Ovary (tissue), 9 donors: ENCODE data around the gene SUMF2. TPM values are rescaled to one million over a fixed set of nuclear protein-coding genes. Genes with fewer than 3 reads are reported as not detected.
"Not testable (repeated sequence)": the region's sequence is repeated elsewhere in the genome, so short reads cannot be mapped to it uniquely, and the experiment has no call there.

Experiments
- DNase-seq, 5 donors: peaks; one replicate each; pipeline ENCODE4 v3.0.0-alpha.2; 2019 to 2020
- H3K27ac ChIP-seq, 2 donors: fragments of 200-600 bp; one replicate each; pipeline versions ENCODE4 v1.5.1 to v1.8.0; 2019 to 2022
- H3K27me3 ChIP-seq: fragments of 200-600 bp; one replicate; pipeline ENCODE4 v1.8.0; 2022
- H3K36me3 ChIP-seq: fragments of 200-600 bp; sonication (generic); one replicate; pipeline ENCODE4 v1.5.1; 2019
- H3K4me1 ChIP-seq: one replicate; pipeline ENCODE4 v1.8.1; 2013; ENCODE audit warnings: mild to moderate bottlenecking, moderate library complexity; ENCODE audit not compliant: insufficient read depth
- H3K4me3 ChIP-seq: fragments of 200-600 bp; sonication (generic); one replicate; pipeline ENCODE4 v1.5.1; 2017
- H3K9me3 ChIP-seq, 2 donors: fragments of 200-600 bp in 1 of 2; sonication (generic) in 1 of 2; one replicate each; pipeline versions ENCODE4 v1.5.1 to v1.8.1; 2013 to 2019; ENCODE audit warnings: mild to moderate bottlenecking in 1 of 2, moderate library complexity in 1 of 2
- EP300 ChIP-seq: sonication (generic); formaldehyde crosslinking; IDR thresholded peaks from one replicate; pipeline ENCODE4 v1.6.1; 2017; ENCODE audit warnings: antibody characterized with exemption
- POLR2A ChIP-seq: fragments of 450-650 bp; IDR thresholded peaks from one replicate; pipeline ENCODE4 v1.6.1; 2017; ENCODE audit warnings: antibody characterized with exemption, mild to moderate bottlenecking, moderate library complexity
- WGBS, 3 donors: extraction: QIAGEN DNeasy Blood & Tissue Kit in 1 of 3; methylation state at CpG; one replicate each; pipeline versions ENCODE4 v1.1.5 to v1.1.7; 2013 to 2017; 5-methylcytosine and 5-hydroxymethylcytosine counted together
- intact Hi-C, 4 donors: fragments of 100-400 bp; cut with DNase I; formaldehyde crosslinking; loops; one replicate each; pipeline versions ENCODE4 v1.11.0 to v1.15.1; 2022 to 2023
- polyA plus RNA-seq, 2 donors: library from polyadenylated mRNA; stranded (reverse); fragments of 200-250 nt in 1 of 2; fragments of 350-450 nt in 1 of 2; fragmentation: Illumina TruSeq in 1 of 2; extraction: RNeasy Lipid Tissue Mini Kit (QIAGEN cat#74804) in 1 of 2; gene quantifications; one replicate each; pipeline ENCODE4 v1.2.3, GENCODE V29; 2013 to 2014
- total RNA-seq, 7 donors: library from RNA; depleted of rRNA in 2 of 7; stranded (reverse); fragments of >200 nt in 2 of 7; fragmentation: NEBNext Ultra II Directional in 3 of 7; extraction: Animal tissue kit (Norgen Biotek cat#: 25700) in 3 of 7; gene quantifications; one replicate each; pipeline versions ENCODE4 v1.1.0 to v1.2.4, GENCODE V29; 2016 to 2023
- TF ChIP-seq, protein P1 (sequence below), 3 donors: fragments of 450-650 bp in 2 of 3; fragments of 200-600 bp in 1 of 3; IDR thresholded peaks; one replicate each; pipeline versions ENCODE4 v1.5.1 to v1.8.0; 2016 to 2022; ENCODE audit warnings: antibody characterized with exemption in 3 of 3, mild to moderate bottlenecking in 1 of 3
- donor health status: DM: no; HTN: no; CAD: no; lungs with moderate emphysema.
- donor health status: DM: no; HTN: no; CAD: no.
- donor health status: Bipolar disorder and iron deficiency.
- donor health status: DM: yes; HTN: yes; CAD: no.
- donor health status: DM: no; HTN: no; CAD: no.
- donor health status: DM: yes; HTN: yes; CAD: no.

The SUMF2 gene
- total and polyA plus RNA-seq, 9 donors = 56.3 to 167 (median 105) TPM

GRCh38 chr7:56092789-56093531, 28.9 kb downstream of the SUMF2 start, which contains the start of gene PHKG1:
PHKG1 (minus strand) TSS chr7:56092952; CDS start chr7:56088941, 4,011 bp downstream.
- intact Hi-C loops = no loop called here
- H3K36me3 ChIP-seq = no peaks in the 10 kb centered on the region
- peaks cover 13% of the 10 kb centered on the region for H3K4me1 ChIP-seq
- TF ChIP-seq POLR2A = no peak
- TF ChIP-seq, protein P1, sequence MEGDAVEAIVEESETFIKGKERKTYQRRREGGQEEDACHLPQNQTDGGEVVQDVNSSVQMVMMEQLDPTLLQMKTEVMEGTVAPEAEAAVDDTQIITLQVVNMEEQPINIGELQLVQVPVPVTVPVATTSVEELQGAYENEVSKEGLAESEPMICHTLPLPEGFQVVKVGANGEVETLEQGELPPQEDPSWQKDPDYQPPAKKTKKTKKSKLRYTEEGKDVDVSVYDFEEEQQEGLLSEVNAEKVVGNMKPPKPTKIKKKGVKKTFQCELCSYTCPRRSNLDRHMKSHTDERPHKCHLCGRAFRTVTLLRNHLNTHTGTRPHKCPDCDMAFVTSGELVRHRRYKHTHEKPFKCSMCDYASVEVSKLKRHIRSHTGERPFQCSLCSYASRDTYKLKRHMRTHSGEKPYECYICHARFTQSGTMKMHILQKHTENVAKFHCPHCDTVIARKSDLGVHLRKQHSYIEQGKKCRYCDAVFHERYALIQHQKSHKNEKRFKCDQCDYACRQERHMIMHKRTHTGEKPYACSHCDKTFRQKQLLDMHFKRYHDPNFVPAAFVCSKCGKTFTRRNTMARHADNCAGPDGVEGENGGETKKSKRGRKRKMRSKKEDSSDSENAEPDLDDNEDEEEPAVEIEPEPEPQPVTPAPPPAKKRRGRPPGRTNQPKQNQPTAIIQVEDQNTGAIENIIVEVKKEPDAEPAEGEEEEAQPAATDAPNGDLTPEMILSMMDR (IDR thresholded peaks at IDR 0.05) = peak; percentile 12 to 32 (median 24)
- TF ChIP-seq EP300 = no peak
- WGBS, 3 donors = 14 to 18% (median 17%) methylated on average over 19 of the region's 19 CpGs
- no peaks in the 10 kb centered on the region for H3K27me3 ChIP-seq
- DNase-seq = peak; percentile 79 to 89 (median 85)
- H3K4me3 ChIP-seq = no peak within 1 kb of the TSS
- H3K27ac ChIP-seq = peak within 1 kb of the TSS in 1 of 2 donors; percentile 26
- H3K9me3 ChIP-seq = no peaks in the 10 kb centered on the region

DNA sequence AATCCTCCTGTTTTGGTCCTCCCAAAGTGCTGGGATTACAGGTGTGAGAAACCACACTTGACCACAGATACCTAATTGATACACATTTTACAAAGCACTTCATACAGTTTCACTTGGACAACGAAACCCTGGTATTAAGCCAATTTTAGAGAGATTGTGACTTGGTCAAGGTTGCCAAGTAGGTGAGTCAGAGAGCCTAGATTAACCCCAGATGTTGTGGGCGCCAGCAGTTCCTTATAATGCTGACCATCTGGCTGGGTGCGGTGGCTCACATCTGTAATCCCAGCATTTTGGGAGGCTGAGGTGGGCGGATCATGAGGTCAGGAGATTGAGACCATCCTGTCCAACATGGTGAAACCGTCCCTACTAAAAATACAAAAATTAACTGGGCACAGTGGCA, 33.6 kb downstream of the SUMF2 start:
- peak in 2 of 5 donors; percentile 31 to 38 for DNase-seq
- H3K4me3 ChIP-seq = no peak overlapping the region
- H3K27ac ChIP-seq = no peak overlapping the region
- intact Hi-C loops = no loop called here
- TF ChIP-seq EP300 (no peak), POLR2A (no peak)
- TF ChIP-seq, protein P1 (IDR thresholded peaks at IDR 0.05) = no peak
- no peaks in the 10 kb centered on the region for H3K9me3 ChIP-seq
- H3K36me3 ChIP-seq = no peaks in the 10 kb centered on the region
- no peaks in the 10 kb centered on the region for H3K27me3 ChIP-seq
- peaks cover 9% of the 10 kb centered on the region for H3K4me1 ChIP-seq
- WGBS, 3 donors = 31 to 39% (median 35%) methylated on average over 5 of the region's 5 CpGs

DNA sequence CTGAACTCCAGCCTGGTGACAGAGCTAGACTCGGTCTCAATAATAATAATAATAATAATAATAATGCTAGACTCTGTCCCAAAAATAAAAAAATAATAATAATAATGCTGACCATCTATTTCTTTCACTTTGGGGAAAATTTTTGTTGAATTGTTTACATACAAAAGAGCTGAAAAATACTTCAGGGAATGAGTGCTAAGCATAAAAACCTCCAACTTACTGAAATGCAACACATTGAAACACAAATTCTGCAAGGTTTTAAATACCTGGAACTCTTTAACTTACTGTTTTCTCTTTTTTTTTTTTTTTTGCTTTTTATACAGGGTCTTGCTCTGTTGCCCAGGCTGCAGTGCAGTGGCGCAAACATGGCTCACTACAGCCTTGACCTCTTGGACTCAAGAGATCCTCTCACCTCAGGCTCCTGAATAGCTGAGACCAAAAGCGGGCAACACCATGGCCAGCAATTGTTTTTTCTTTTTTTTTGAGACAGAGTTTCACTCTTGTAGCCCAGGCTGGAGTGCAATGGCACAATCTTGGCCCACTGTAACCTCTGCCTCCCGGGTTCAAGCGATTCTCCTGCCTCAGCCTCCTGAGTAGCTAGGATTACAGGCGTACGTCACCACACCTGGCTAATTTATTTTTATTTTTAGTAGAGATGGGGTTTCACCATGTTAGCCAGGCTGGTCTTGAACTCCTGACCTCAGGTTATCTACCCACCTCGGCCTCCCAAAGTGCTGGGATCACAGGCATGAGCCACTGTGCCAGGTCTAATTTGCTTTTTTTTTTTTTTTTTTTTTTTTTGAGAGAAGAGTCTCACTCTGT, 34.3 kb downstream of the SUMF2 start:
- 84 to 89% (median 86%) methylated on average over 8 of the region's 8 CpGs for WGBS, 3 donors
- H3K9me3 ChIP-seq, DNase-seq, intact Hi-C loops, H3K4me3 ChIP-seq, H3K36me3 ChIP-seq, H3K27ac ChIP-seq, H3K27me3 ChIP-seq, H3K4me1 ChIP-seq: not testable (repeated sequence)

DNA sequence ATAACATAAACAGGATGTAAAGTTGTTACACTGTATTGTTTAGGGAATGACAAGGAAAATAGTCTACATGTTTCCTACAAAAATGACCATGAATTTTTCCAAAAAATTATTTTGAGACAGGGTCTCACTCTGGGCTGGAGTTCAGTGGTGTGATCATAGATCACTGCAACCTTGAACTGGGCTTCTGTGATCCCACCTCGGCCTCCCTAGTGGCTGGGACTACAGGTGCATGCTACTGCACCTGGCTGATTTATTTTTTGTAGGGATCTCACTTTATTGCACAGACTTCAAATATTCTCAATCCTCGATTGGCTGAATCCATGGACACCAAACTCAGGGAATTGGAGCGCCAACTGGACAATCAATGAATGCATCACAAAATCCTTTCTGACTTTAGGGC, 35.6 kb downstream of the SUMF2 start:
- Histone ChIP-seq H3K4me1 (peaks cover 6% of the 10 kb centered on the region), H3K9me3 (no peaks in the 10 kb centered on the region), H3K27ac (no peak overlapping the region), H3K4me3 (no peak overlapping the region), H3K27me3 (no peaks in the 10 kb centered on the region), H3K36me3 (no peaks in the 10 kb centered on the region)
- no peak for TF ChIP-seq POLR2A
- TF ChIP-seq, protein P1 (IDR thresholded peaks at IDR 0.05) = no peak
- TF ChIP-seq EP300 = no peak
- 81 to 93% (median 84%) methylated on average over 3 of the region's 3 CpGs for WGBS, 3 donors
- intact Hi-C loops = no loop called here
- no peak for DNase-seq

GRCh38 chr7:56104138-56104537, 40.1 kb downstream of the SUMF2 start:
- WGBS, 3 donors = 86 to 87% (median 86%) methylated on average over 9 of the region's 9 CpGs

More at GRCh38 chr7:56104138-56104537, 40.1 kb downstream of the SUMF2 start:
- H3K4me1 ChIP-seq, H3K36me3 ChIP-seq, H3K4me3 ChIP-seq, H3K27ac ChIP-seq, intact Hi-C loops, DNase-seq, H3K9me3 ChIP-seq, H3K27me3 ChIP-seq: not testable (repeated sequence)
